Epithelial cell of esophagus (primary cell): ENCODE results near the gene CALML5.

Experiments
- DNase-seq: peaks from one replicate; pipeline ENCODE4 v3.0.0; 2010; ENCODE audit warnings: low read depth
- H3K4me3 ChIP-seq: 2 replicates; pipeline ENCODE4 v1.5.1; 2011; ENCODE audit warnings: mild to moderate bottlenecking, low read length, control low read depth
- CTCF ChIP-seq: IDR thresholded peaks from 2 replicates; pipeline ENCODE4 v1.5.1; 2011; ENCODE audit warnings: low read depth, mild to moderate bottlenecking, low read length, control low read depth, inconsistent platforms; ENCODE audit not compliant: insufficient read depth; ENCODE audit errors: missing control alignments

CALML5 gene

GRCh38 chr10:5506246-5506645 is 6.9 kb upstream of the CALML5 start:
- H3K4me3 ChIP-seq, result no peak overlapping the region
- TF ChIP-seq CTCF, result no peak
- no peak for DNase-seq

- peak; percentile 70 for DNase-seq
- no peak for TF ChIP-seq CTCF
- H3K4me3 ChIP-seq, result no peak overlapping the region
Measured at GRCh38 chr10:5504146-5505072, 5.0 kb upstream of the CALML5 start.

- peak; percentile 93 for DNase-seq
- no peak for TF ChIP-seq CTCF
- no peak overlapping the region for H3K4me3 ChIP-seq
Measured at GRCh38 chr10:5503477-5503835, 4.1 kb upstream of the CALML5 start.

- no peak for TF ChIP-seq CTCF
- no peak overlapping the region for H3K4me3 ChIP-seq
- no peak for DNase-seq
Measured at GRCh38 chr10:5502571-5503476, 3.5 kb upstream of the CALML5 start.

- no peak for TF ChIP-seq CTCF
- no peak for DNase-seq
- no peak overlapping the region for H3K4me3 ChIP-seq
Measured at GRCh38 chr10:5502061-5502521, 2.7 kb upstream of the CALML5 start.

GRCh38 chr10:5500910-5501309 is 1.5 kb upstream of the CALML5 start:
- H3K4me3 ChIP-seq, result no peak overlapping the region
- DNase-seq, result no peak
- TF ChIP-seq CTCF, result no peak
